ENCODE results near the gene SSBP1. TPM values are rescaled to one million over a fixed set of nuclear protein-coding genes. Genes with fewer than 3 reads are reported as not detected.
A peak's percentile ranks its signal among the peaks of the same experiment; 100 is the strongest.

Gene SSBP1
- polyA plus RNA-seq, 2 of the 4 experiments (the other 2 are of a cell fraction): 368 to 453 TPM

GRCh38 chr7:141691540-141691939 lies 46.6 kb upstream of the SSBP1 start (continued):
- TF ChIP-seq HEYL (CRISPR knock-in tag; IDR thresholded peaks at IDR 0.05): no peak
- TF ChIP-seq CEBPB (IDR thresholded peaks at IDR 0.05): no peak

GRCh38 chr7:141691961-141692360 lies 46.2 kb upstream of the SSBP1 start:
- Histone ChIP-seq H3K27ac (no peak overlapping the region), H3K4me2 (no peak overlapping the region), H3K9me3 (no peaks in the 10 kb centered on the region), H3K4me1 (peaks cover 28% of the 10 kb centered on the region), H3K4me3 (no peak overlapping the region)
- ChIA-PET POLR2A (no interaction called here), CTCF (interaction anchor here (0.8 kb wide), 1 partner anchor 46 kb away, joined by 3 read pairs; the partner anchor contains the start of gene SSBP1)
- DNase-seq (ENCODE audit: low read depth in 1 of 2, low spot score in 1 of 2): no peak
- 77% methylated on average over 4 of the region's 4 CpGs for WGBS (ENCODE audit: missing lambda C conversion rate)
- TF ChIP-seq MAZ (IDR thresholded peaks at IDR 0.05; ENCODE audit: borderline replicate concordance, low read depth, low read length) (no peak), TP53 (CRISPR knock-in tag; IDR thresholded peaks at IDR 0.05) (no peak), BHLHE40 (IDR thresholded peaks at IDR 0.05; ENCODE audit: low read depth, low read length) (no peak), JUNB (IDR thresholded peaks at IDR 0.05) (no peak), MAFK (IDR thresholded peaks at IDR 0.05; ENCODE audit: partially characterized antibody) (no peak), HES2 (IDR thresholded peaks at IDR 0.05) (no peak), CBX2 (IDR thresholded peaks at IDR 0.05; ENCODE audit: borderline replicate concordance, low read depth) (no peak), ZFP36 (IDR thresholded peaks at IDR 0.05; ENCODE audit: borderline replicate concordance, partially characterized antibody) (no peak), NFE2L2 (conservative IDR thresholded peaks at IDR 0.05; ENCODE audit: low read length) (no peak), RARB (CRISPR knock-in tag; IDR thresholded peaks at IDR 0.05) (no peak), HOXB13 (CRISPR knock-in tag; IDR thresholded peaks at IDR 0.05; ENCODE audit: low read depth) (no peak), POLR2A (IDR thresholded peaks at IDR 0.05; ENCODE audit: low read length) (no peak)
- TF ChIP-seq, protein P1, sequence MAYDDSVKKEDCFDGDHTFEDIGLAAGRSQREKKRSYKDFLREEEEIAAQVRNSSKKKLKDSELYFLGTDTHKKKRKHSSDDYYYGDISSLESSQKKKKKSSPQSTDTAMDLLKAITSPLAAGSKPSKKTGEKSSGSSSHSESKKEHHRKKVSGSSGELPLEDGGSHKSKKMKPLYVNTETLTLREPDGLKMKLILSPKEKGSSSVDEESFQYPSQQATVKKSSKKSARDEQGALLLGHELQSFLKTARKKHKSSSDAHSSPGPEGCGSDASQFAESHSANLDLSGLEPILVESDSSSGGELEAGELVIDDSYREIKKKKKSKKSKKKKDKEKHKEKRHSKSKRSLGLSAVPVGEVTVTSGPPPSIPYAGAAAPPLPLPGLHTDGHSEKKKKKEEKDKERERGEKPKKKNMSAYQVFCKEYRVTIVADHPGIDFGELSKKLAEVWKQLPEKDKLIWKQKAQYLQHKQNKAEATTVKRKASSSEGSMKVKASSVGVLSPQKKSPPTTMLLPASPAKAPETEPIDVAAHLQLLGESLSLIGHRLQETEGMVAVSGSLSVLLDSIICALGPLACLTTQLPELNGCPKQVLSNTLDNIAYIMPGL (CRISPR knock-in tag; IDR thresholded peaks at IDR 0.05; ENCODE audit: borderline replicate concordance): no peak
- TF ChIP-seq, protein P2, sequence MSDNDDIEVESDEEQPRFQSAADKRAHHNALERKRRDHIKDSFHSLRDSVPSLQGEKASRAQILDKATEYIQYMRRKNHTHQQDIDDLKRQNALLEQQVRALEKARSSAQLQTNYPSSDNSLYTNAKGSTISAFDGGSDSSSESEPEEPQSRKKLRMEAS (IDR thresholded peaks at IDR 0.05): no peak
- peak; percentile 23 for FAIRE-seq
- no peak for ATAC-seq

DNA sequence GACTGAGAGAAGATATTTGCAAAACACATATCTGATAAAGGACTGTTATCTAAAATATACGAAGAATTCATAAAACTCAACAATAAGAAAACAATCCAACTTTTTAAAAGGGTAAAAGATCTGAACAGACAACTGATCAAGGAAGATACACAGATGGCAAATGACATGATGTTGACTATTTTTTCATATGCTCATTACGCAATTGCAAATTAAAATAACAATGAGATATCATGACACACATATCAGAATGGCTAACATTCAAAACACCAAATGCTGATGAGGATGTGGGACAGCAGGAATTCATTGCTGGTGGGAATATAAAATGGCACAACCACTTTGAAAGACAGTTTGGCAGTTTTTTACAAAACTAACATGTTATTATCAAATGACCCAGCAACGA lies 45.1 kb upstream of the SSBP1 start:
- Histone ChIP-seq H3K4me1 (peaks cover 40% of the 10 kb centered on the region), H3K4me3 (no peak overlapping the region), H3K27ac (no peak overlapping the region), H3K9me3 (no peaks in the 10 kb centered on the region), H3K4me2 (no peak overlapping the region)
- FAIRE-seq: no peak
- CTCF ChIA-PET: interaction anchor here (0.8 kb wide), 1 partner anchor 45 kb away, joined by 3 read pairs; the partner anchor contains the start of gene SSBP1
- TF ChIP-seq RARB (CRISPR knock-in tag; IDR thresholded peaks at IDR 0.05): no peak
- TF ChIP-seq POLR2A (IDR thresholded peaks at IDR 0.05; ENCODE audit: low read length): no peak
- peak in 1 of 2 experiments; percentile 45; a peak in 2 of 4 replicates for TF ChIP-seq CEBPB (IDR thresholded peaks at IDR 0.05)
- no peak for ATAC-seq
- POLR2A ChIA-PET: no interaction called here
- no peak for DNase-seq (ENCODE audit: low read depth in 1 of 2, low spot score in 1 of 2)
- 94% methylated on average over 3 of the region's 3 CpGs for WGBS (ENCODE audit: missing lambda C conversion rate)

DNA sequence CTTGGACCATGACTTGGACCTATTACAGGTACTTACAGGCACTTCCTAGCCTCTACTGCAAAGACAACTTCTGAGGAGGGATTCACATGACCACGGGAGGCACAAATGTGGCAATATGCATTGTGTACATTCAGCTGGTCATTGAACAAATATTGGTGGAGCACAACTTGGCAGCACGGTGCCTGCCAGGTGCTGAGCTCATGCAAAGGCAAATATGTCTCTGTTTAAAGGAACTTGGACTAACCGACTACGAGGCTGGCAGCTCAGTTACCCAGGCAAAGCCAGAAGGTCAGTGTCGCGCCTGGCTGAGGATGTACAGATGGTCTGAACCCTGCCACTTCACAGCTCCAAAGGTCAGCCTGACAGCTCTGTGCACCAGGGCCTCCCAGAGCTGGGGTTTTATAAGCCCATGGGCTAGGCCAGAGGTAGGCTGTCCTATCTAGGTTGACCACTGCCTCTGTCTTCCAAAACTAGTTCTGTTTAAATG lies 42.3 kb upstream of the SSBP1 start:
- peak overlapping the region; percentile 62 for H3K4me2 ChIP-seq

More for the DNA sequence above, 42.3 kb upstream of the SSBP1 start:
- no peaks in the 10 kb centered on the region for H3K9me3 ChIP-seq
- peak in 1 of 2 experiments; percentile 71 for DNase-seq (ENCODE audit: low read depth in 1 of 2, low spot score in 1 of 2)
- 0% methylated on average over 4 of the region's 6 CpGs for WGBS (ENCODE audit: missing lambda C conversion rate)
- H3K4me3 ChIP-seq: no peak overlapping the region
- TF ChIP-seq CBX2 (IDR thresholded peaks at IDR 0.05; ENCODE audit: borderline replicate concordance, low read depth): no peak
- no peak for TF ChIP-seq ZFP36 (IDR thresholded peaks at IDR 0.05; ENCODE audit: borderline replicate concordance, partially characterized antibody)
- TF ChIP-seq, protein P2 (IDR thresholded peaks at IDR 0.05): peak; percentile 73
- TF ChIP-seq FOXS1 (CRISPR knock-in tag; IDR thresholded peaks at IDR 0.05): no peak
- no peak for TF ChIP-seq EHF (CRISPR knock-in tag; IDR thresholded peaks at IDR 0.05)
- no peak for TF ChIP-seq ZSCAN20 (CRISPR knock-in tag; IDR thresholded peaks at IDR 0.05)
- TF ChIP-seq ESRRA (IDR thresholded peaks at IDR 0.05; ENCODE audit: borderline replicate concordance, low read length): no peak
- no peak for TF ChIP-seq TP53 (CRISPR knock-in tag; IDR thresholded peaks at IDR 0.05)
- no peak for TF ChIP-seq FOSB (CRISPR knock-in tag; IDR thresholded peaks at IDR 0.05)
- TF ChIP-seq HEYL (CRISPR knock-in tag; IDR thresholded peaks at IDR 0.05): no peak
- TF ChIP-seq EP300 (IDR thresholded peaks at IDR 0.05): peak; percentile 15 to 46; a peak in 1 of 5 replicates
- TF ChIP-seq FOSL2 (IDR thresholded peaks at IDR 0.05): no peak
- peak; percentile 49; the same call in 1 of the 2 replicates for TF ChIP-seq FOSL2 (CRISPR knock-in tag; IDR thresholded peaks at IDR 0.05)
- TF ChIP-seq JUN (IDR thresholded peaks at IDR 0.05): 0 out of 5 replicates have a peak, but pooled peaks of 1 of the 2 experiments have one; percentile 39
- no peak for TF ChIP-seq EHMT2 (IDR thresholded peaks at IDR 0.05; ENCODE audit: low read depth)
- no peak for TF ChIP-seq MAFK (IDR thresholded peaks at IDR 0.05; ENCODE audit: partially characterized antibody)
- peak; percentile 81 for TF ChIP-seq GATA3 (IDR thresholded peaks at IDR 0.05; ENCODE audit: borderline replicate concordance)
- TF ChIP-seq, protein P3, sequence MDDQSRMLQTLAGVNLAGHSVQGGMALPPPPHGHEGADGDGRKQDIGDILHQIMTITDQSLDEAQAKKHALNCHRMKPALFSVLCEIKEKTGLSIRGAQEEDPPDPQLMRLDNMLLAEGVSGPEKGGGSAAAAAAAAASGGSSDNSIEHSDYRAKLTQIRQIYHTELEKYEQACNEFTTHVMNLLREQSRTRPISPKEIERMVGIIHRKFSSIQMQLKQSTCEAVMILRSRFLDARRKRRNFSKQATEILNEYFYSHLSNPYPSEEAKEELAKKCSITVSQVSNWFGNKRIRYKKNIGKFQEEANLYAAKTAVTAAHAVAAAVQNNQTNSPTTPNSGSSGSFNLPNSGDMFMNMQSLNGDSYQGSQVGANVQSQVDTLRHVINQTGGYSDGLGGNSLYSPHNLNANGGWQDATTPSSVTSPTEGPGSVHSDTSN (IDR thresholded peaks at IDR 0.05): peak; percentile 72; the same call in 1 of the 2 replicates
- TF ChIP-seq CEBPB (IDR thresholded peaks at IDR 0.05): peak; percentile 63 to 92; a peak in 3 of 4 replicates
- TF ChIP-seq RFX5 (IDR thresholded peaks at IDR 0.05): no peak
- peak; percentile 77 to 85 for ATAC-seq
- FAIRE-seq: no peak
- POLR2A ChIA-PET: interaction anchor here (2.1 kb wide), 1 partner anchor 42 kb away, joined by 11 read pairs; the partner anchor contains the start of gene SSBP1
- CTCF ChIA-PET: interaction anchor here (1.2 to 2.3 kb wide), 3 partner anchors 42 to 46 kb away, joined by 5 to 16 read pairs (median 6); partner anchors contain the start of gene SSBP1
- peaks cover 62% of the 10 kb centered on the region for H3K4me1 ChIP-seq
- peak overlapping the region; percentile 58 to 71 for H3K27ac ChIP-seq
